Sigmoid colon (tissue), 4 donors: ENCODE results near the gene DOLPP1.

Source experiments
- EP300 ChIP-seq, 4 donors: sonication (generic); formaldehyde crosslinking; IDR thresholded peaks; one replicate each; pipeline ENCODE4 v1.6.1; 2017; ENCODE audit warnings: antibody characterized with exemption in 4 of 4
- POLR2A ChIP-seq, 2 donors: fragments of 450-650 bp; IDR thresholded peaks; one replicate each; pipeline ENCODE4 v1.6.1; 2016; ENCODE audit warnings: antibody characterized with exemption in 2 of 2, mild to moderate bottlenecking in 2 of 2, moderate library complexity in 2 of 2
- POLR2AphosphoS5 ChIP-seq, 4 donors: sonication (generic); formaldehyde crosslinking; IDR thresholded peaks; one replicate each; pipeline ENCODE4 v1.6.1; 2017; ENCODE audit warnings: antibody characterized with exemption in 4 of 4
- TF ChIP-seq, protein P1 (sequence below), 4 experiments: fragments of 450-650 bp in 3 of 4; fragments of 200-600 bp in 1 of 4; IDR thresholded peaks; one replicate each; pipeline ENCODE4 v1.5.1; 2016 to 2019; ENCODE audit warnings: antibody characterized with exemption in 4 of 4, mild to moderate bottlenecking in 3 of 4, moderate library complexity in 2 of 4

DNA sequence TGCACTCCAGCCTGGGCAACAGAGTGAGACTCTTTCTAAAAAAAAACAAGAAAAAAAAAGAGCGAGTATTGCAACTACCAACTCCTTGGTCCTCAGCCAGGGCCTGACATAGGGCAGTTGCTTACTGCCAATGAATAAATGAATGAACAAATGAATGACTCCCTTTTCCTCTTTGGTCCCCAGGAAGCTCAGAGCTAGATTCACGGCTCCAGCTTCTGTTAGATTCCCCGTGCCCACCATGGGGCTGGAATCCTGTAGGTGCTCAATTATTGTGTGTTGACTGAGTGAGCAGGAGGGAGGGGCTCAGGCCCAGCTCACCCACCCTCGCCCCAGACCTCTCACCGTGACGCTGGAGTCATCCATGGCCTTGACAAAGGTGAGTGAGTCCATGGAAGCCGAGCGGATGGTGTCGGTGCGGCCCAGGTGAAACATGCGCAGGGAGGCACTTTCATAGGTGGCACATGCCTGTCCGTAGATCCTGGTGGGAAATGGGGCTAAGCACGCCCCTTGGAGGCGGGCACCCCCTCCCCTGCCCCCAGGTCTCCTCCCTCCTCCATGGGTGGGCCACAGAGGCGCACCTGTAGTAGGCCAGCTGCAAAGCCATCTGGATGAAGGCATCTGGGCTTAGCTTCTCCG is 16.9 kb downstream of the DOLPP1 start:
- TF ChIP-seq POLR2AphosphoS5 (IDR thresholded peaks at IDR 0.05) (no peak), POLR2A (IDR thresholded peaks at IDR 0.05) (no peak), EP300 (IDR thresholded peaks at IDR 0.05) (no peak)
- TF ChIP-seq, protein P1, sequence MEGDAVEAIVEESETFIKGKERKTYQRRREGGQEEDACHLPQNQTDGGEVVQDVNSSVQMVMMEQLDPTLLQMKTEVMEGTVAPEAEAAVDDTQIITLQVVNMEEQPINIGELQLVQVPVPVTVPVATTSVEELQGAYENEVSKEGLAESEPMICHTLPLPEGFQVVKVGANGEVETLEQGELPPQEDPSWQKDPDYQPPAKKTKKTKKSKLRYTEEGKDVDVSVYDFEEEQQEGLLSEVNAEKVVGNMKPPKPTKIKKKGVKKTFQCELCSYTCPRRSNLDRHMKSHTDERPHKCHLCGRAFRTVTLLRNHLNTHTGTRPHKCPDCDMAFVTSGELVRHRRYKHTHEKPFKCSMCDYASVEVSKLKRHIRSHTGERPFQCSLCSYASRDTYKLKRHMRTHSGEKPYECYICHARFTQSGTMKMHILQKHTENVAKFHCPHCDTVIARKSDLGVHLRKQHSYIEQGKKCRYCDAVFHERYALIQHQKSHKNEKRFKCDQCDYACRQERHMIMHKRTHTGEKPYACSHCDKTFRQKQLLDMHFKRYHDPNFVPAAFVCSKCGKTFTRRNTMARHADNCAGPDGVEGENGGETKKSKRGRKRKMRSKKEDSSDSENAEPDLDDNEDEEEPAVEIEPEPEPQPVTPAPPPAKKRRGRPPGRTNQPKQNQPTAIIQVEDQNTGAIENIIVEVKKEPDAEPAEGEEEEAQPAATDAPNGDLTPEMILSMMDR (IDR thresholded peaks at IDR 0.05), result no peak
